NCI-H1105 (cell line): ENCODE measurements around the gene BCL11B.

Source experiments
- DNase-seq: peaks from one replicate; lab custom pipeline; 2025; lab: John Stamatoyannopoulos, UW

Gene BCL11B

DNA sequence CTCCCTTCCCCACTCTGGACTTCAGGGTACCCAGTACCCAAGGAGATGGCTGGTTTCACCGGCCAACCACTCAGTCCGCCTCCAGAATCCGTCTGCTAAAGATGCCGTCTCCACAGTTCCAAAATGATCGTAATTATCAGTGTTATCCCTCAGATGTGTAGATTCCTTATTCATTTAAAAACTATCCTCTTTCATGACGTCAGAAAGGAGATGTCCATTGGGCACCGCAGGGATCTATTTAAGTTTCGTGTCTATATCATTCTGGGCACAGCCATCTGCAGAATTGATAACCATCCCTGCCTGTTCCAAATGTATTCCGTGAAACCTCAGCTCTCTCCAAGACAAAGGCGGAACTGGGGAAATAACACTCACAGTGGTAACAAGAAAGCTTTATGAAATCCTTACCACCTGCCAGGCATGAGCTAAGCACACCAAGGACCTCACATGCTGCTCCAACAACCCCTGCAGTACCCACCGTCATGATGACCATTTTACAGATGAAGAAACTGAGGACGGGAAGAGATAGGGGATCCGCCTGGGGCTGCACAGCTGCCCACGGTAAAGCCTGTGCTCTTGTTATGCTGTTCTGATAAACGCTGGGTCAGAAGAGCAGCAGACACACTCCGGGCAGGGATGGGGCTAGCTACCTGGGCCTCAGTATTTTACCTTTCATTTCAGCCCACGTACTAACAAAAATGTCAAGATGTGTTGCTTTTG, 90.0 kb downstream of the BCL11B start:
- no peak for DNase-seq

DNA sequence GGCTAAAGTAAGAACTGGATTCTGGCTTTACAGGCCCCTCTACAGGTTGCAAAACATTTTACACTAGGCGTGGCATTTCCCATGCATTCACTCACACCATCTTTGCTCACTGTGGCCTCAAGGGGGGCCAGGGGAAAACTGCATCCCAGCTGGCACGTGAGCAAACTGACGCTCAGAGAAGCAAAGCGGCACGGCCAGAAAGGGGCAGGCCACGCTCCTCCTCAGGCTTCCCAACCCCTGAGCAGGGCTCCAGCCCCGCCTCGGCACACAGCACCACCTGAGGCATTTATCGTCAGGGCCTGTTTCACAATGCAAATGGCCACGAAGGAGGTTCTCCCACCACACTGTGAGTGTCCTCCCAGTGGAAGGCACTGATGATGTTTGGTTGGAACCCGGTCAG, 90.8 kb downstream of the BCL11B start:
- no peak for DNase-seq

DNA sequence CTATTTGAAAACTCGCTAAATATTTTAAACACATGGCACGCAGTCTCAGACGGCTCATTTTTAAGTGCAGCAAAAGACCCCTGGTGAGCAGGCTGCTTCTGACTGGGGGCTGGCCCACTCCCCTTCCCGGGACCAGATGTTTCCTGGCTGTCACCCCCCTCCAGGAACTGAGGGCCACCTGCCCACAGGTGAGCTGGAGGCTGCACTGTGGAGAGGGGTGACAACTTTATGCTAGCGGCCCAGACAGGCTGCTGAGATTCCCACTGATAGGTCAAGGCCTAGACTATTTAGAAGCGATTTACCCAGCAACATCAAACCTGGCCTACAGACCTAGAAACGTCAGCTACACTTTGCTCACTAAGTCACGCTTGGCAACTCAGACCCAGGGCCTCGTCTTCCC, 92.1 kb downstream of the BCL11B start:
- DNase-seq: no peak

DNA sequence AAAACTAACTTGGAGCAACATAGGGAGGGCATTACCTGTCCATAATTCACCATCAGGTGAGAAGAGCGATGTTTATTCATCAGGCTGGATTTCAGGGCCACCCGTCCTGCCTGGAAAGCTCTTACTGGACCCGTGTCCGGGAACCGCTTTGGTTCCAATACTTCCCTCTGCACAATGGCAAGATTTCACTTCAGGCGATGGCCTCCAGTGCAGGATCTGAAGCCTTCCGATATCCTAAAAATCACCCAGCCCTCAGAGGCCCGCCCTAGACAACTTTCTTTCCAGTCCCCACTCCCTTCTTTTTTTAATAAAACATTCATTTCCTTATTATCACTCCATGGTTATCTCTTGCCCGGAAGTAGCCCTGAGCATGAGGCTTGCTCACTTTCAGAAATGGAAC, 92.5 kb downstream of the BCL11B start:
- DNase-seq: no peak

DNA sequence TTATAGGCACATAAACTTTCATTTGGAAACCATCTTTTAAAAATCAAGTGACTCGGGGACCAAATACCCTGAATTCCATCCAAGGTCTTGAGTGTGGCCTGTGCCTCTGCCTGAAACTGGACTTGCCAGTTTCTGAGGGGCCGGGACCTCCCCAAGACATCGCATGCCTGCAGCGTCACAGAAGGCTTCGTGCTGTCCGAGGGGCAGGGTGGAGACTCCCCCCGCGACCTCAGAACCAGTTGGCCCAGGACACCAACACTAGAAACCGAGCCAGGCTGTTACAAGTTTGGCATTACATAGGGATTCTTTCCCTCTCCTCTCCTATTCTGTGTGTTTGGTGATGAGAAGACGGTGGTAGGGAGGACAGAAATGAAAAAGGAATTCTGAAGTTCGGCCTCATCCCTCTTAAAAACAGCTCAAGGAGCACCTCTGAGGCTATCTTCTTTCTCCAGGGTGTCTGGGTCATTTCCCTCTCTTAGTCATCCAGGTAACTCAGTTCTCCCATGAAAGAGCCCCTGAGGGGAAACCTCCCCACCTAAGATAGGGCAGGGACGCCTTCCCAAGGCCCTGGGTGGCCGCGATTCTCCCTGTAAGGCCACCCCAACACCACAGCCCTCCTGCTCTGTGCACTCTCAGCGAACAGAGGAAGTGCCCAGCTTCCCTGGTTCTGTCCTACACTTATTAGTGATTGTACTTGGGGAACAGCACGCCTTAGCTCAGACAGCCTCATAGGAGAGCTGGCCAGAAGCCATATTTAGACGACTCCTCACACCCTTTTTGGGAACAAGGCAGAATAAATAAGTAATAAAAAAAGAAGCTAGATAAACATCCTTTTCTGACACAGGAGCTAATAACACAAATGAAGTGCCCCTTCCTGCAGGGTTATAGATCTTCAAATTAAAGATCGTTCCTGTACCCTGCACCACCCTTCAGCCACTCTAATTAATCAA, 93.8 kb downstream of the BCL11B start:
- no peak for DNase-seq

DNA sequence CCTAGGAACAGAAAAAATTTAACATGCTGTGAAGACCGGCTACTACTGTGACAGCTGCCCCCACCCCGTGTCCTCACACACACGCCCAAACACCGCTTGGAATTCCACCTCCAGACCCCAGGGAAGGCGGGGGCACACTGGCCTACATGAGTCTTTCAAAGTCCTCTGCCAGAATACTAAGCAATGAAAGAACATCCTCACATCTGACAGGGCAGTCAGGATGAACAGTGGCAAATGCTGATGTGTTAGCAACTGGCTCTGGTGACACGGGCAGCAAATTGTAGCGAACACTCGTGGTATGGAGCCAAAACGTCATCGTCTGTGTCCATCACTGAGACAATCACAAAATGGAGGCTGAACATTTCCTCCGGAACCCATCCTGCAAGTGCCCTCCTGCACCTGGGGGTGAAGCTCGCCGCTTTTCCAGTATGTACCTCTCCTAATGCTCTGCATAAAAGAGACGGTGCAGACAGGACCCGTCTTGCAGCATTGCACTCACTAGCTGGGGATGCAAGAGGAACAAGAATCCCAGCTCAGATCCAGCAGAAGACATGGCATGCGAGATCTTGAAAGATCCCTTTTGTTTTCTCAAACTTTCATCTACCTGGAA, 94.8 kb downstream of the BCL11B start:
- DNase-seq: no peak

DNA sequence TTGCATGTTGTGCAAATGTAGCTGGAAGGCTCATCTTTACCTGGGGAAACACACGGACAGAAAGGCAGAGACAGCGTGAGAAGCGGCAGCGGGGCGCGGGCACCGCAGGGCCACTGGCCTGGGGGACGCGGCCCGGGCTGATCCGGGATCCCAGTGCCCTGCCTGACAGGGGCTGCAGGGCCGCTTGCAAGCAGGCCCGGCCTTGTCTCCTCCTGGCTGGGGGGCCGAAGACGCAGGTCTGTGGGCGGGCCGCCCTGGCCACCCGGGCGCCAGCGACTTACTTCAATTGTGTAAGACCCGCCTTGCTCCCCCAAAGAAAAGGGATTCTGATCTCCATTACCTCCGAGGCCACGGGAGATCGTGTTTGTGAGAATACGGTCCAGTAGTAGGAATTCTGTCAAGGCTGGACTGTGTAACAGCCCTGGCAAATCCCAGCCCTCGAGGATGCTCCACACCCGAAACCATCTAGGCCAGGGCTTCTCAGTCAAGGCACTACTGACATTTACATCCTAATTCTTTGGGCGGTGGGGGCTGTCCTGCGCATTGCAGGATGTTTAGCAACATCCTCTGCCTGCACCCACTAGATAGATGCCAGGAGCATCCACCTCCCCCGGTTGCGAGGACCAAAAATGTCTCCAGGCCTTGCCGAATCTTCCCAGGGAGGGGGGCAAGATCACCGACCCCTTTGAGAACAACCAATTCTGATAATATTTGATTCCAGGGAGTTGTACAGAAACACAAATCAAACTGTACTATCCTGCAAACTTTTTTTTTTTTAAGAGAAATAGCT, 95.6 kb downstream of the BCL11B start:
- no peak for DNase-seq

DNA sequence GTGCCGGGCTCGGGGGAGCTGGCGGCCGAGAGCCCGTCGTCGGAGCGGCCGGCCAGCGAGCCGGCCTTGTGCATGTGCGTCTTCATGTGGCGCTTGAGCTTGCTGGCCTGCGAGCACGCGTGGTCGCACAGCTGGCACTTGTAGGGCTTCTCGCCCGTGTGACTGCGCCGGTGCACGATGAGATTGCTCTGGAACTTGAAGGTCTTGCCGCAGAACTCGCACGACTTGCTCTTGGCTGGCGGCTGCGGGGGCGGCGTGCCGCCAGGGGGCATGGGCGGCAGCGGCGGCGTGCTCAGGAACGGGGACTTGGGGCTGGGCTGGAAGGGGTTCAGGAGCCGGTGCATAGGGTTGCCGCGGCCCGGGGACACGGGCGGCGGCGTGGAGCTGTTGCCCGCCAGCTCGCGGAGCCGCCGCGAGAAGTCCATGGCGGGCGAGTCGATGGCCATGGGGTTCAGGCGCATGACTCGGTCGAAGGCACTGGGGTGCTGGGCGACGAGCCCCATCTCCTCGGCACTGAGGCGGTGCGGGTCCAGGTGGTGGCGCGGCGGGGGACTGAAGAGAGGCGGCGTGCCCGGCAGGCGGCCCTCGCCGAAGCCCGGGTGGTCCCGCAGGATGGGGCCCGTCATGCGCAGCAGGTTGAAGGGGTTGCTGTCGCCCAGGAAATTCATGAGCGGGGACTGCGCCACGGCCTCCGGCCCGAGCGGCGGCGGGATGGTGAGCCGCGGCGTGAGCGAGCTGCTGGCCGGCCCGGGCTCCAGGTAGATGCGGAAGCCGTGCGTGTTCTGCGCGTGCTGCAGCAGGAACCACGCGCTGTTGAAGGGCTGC, 96.5 kb downstream of the BCL11B start:
- no peak for DNase-seq

DNA sequence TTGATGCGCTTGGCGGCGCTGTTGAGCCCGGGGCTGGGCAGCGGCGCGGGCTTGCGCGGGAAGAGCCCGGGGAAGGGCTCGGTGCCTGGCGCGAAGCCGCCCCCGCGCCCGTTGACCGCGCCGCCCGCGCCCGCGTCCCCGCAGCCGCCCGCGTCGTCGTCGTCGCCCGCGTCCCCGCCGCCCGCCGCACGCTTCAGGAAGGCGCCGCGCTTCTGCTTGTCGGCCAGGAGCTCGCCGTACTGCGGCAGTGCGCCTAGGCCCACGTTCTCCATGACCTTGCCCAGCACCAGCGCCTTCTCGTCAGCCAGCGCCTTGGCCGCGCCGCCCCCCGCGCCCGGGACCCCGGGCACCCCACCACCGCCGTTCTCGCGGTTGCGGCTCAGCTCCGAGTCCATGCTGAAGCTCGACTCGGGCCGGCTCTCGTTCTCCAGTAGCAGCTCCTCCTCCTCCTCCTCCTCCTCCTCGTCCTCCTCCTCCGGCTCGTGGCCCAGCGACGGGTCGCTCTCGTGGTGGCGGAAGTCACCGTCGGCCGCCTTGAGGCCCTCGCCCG, 97.2 kb downstream of the BCL11B start:
- DNase-seq: no peak

DNA sequence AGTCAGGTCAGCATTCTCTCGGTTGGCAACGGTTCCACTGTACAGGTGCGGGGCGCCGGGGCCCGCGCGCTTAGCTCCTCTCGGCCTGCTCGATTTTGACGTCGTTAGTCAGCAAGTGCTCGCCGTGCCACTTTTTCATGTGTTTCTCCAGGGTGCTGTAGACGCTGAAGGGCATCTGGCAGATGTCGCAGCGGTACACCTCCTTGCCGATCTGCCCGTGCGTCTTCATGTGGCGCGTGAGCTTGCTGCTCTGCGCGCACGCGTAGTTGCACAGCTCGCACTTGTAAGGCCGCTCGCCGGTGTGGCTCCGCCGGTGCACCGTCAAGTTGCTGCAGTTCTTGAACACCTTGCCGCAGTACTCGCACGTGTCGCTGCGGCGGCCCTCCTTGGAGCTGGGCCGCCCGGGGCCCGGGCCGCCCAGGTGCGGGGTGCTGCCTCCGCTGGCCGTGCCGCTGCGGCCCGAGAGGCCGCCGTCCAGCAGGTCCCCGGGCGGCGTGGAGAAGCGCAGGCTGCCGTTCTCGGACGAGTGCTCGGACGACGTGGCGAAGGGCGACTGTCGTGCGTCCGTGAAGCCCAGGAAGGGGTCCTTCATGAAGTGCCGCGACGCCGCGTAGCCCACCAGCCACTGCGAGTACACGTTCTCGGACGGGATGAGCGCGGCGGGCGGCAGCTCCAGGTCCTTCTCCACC, 97.8 kb downstream of the BCL11B start:
- no peak for DNase-seq

DNA sequence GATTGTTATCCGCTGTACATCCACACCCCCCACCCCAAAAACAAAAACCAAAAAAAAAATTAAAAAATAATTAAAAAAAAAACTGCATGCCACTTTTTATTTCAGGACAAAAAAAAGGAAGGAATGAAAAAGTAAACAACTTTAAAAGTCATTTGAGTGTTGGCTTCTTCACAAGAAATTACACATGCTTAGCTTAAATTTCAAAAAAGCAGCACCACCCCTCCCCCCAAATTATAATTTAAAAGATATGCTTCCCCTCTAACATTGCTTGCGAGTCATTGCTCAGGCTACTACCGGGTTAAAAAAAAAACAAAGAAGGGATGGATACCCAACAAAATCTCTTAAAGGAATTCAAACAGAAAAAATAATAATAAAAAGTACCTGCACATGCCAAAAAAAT, 98.5 kb downstream of the BCL11B start:
- DNase-seq: no peak

DNA sequence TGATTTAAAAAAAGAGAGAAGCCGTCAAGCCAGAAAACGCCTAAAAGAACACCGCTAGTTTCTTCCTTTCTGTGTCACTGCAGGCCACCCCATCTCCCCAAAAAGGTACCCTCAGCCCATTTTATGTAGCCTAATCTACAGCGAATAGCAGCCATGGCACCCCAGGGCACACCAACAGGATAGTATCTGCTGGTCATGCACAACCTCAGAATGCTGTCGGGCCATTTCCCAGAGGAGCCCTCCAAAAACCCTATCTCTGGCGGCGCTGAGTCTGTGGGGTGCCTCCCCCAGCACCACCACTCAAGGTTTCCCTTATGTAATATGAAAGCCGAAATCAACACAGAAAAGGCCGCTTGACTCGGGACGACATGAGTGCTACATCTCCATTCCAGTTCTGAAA, 98.9 kb downstream of the BCL11B start:
- DNase-seq: no peak

DNA sequence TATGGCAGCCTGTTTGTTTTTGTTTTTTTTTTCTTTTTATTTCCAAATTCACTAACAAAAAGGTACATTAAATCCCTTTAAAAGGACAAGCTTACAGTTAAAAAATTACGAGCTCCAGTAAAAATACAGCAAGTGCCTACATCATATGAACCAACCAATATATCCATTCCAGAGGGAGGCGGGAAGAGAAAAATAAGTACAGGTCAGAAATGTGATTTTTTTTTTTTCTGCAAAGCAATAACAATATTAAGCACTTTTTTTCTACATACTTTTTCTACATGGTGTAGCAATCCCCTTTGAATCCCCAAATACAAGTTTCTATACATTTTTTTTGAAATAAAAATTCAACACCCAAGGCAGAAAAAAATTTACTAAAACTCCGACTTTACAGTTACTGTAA, 100.6 kb downstream of the BCL11B start:
- no peak for DNase-seq

DNA sequence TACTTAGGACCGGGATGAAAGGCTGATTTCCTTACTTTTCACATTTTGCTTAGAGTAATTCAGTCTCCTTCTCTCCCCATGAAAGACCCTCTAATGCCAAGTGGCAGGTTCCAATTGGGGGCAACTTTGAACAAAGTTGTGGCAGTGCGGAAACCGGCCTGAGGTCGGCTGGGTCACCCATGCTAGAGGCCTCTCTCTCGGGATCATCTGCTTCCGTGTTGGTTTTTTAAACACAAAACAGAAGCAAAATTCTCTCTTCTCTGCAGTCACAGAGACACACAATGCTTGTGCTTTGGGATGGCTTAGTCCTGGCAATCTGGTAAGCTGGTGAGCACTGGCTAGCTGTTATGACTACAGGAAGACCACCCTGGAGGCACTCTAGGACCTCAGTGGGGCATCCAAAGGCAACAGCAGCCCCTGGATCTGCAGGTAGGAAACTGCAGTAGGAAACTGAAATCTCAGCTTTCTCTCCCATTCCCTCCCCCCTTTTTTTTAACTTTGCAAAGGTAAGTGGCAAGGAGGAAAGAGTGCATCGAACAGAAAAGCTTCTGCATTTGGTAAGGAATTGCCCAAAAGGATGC, 102.1 kb downstream of the BCL11B start:
- no peak for DNase-seq

DNA sequence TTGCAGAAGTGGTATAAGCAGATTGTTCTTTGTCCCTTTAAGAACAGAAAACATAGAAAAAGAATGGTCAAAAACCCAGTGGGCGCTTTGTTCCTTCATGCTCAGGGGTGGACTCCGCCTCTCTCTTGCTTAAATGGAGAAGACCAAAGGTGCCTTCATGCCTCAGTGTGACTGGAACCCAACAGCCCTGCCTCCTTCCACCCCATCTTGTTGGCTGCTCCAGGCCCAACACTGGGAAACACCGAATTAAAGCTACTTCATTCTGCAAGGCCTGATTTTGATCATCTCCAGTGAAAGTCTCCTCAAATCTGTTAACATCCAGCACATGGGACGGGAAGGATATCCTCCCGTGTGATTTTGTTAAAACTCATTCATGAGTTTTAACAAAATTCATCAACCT, 103.7 kb downstream of the BCL11B start:
- DNase-seq: no peak

DNA sequence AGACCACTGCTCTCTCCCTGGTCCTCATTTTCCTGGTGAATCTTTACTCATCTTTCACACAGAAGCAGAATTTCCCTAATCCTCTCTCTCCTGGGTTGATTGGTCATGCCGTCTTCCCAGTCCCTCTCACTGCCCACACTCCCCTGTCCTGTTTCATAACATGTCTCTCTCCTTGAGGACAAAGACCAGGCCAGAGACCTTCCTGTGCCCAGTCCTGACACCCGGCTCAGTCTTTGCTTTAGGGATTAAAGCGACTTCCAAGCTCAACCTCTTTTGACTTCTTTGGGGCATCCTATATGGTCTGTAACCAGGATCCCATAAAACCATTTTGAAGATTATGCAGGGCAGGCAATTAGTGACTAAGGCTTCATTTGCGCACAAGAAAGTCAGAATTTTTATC, 105.5 kb downstream of the BCL11B start:
- no peak for DNase-seq

DNA sequence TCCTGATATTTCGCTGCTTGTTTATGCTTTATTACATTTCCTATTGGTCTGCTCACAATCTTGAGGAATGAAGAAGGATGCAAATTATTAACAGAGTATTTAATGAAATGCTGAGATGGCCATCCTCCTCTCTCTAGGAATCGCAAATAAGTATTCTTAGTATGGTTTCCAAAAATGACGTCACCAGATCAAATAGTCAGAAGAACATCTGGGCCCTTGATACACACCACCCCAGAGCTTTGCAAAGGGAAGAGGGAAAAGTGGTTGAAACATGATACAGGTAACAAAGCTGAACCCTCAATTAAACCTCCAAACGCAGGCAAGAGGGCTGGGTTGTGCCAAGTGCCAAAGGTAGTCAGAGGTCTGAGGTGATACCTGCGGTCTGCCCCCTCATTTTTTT, 107.3 kb downstream of the BCL11B start:
- peak; percentile 88 for DNase-seq

DNA sequence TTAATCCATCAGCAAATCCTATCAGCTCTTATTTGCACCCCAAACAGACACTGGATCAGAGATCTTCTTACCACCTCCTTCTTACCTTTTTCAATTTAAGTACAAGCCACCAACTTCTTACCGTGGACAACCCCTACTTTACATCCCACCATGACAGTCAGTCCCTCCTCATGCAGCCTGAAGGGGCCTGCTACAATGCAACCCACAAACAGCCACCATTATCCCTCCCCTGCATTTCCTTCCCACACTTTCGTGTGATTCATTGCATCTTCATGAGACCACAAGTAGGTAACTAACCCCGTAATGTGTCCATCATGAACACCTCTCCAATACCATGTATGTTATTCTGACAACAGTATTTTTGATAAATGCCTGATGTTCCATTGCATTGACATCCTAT, 108.6 kb downstream of the BCL11B start:
- no peak for DNase-seq

DNA sequence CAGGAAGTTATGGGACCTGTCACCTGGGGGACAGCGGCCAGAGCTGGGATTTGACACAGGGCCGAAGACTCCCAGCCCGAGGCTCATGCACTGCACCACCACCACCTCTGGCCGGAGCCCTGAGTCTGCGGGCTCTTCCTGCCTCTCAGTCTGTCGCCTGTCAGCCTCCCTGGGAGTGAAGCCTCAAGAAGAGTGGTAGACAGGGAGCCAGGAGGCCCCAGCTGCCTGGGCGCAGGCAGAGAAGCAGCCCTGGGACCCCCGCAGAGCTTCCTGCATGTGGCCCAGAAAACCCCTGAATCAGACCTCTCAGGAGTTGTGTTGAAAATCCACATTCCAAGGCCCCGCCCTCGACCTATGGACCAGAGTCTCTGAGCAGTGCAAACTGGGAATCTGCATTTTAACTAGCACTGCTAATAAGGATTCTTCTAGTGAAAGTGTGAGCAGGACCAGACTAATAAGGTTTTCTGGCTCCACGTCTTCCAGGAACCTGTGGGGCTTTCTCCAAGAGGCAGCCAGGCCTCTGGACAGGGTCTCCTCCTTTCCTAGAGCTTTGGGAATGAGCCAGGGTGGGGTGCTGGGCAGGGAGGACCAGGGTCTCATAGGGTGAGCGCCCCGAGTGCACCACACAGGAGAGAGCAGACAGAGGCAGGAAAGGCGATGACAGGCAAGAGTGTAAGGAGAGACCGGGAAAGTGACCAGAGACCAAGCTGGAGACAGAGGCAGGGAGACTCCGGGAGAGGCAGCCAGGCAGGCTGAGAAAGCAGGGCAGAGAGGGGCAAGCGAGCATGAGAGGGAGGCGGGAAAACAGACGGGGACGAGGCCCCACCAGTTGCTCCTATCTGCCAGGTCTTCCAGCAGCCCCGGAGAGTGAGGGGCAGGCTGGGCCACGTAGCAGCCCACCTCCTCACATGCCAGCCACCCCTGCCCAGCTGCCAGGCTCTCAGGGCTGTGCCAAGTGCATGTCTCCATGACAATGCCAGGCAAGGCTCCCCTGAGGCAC, 112.4 kb downstream of the BCL11B start:
- DNase-seq: no peak
